ENCODE data around the gene ADK. TPM values are rescaled to one million over a fixed set of nuclear protein-coding genes. Genes with fewer than 3 reads are reported as not detected.
A peak's percentile ranks its signal among the peaks of the same experiment; 100 is the strongest.
"Not testable (repeated sequence)": the region's sequence is repeated elsewhere in the genome, so short reads cannot be mapped to it uniquely, and the experiment has no call there.

Gene ADK
- total RNA-seq, 1 donor from 2014 or later: 47.0 TPM

DNA sequence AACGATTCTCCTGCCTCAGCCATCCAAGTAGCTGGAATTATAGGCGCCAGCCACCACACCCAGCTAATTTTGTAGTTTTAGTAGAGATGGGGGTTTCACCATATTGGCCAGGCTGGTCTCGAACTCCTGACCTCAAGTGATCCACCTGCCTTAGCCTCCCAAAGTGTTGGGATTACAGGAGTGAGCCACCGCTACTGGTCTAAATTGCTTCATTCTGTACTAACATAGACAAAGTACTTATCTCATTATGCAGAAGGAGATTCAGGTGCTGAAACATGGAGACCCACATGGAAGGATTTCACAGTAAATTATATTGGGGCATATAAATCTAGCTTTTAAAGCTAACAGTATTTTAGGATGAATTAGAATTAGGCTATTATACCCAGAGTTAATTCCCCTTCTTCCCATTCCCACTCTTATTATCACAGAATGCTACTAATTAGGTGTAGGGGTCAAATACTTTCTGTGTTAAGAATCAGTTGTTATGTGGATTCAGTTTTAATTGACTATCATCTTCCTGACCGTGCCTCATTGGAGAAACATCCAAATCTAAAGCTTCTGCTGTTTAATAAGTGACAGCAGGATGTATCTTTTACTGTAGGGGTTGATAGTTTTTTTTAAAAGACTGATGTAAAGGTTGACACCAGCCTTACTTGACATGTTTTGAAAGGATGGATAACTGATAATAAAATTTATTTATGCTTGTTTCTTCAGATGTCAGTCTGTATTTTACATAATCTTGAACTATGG is 27.2 kb downstream of the ADK start:
- H3K27ac Mint-ChIP-seq (ENCODE audit: unreplicated experiment): peak overlapping the region; percentile 12
- peaks cover 52% of the 10 kb centered on the region for H3K4me1 Mint-ChIP-seq (ENCODE audit: unreplicated experiment)
- no peak for DNase-seq (ENCODE audit: extremely low spot score, unreplicated experiment)
- H3K4me3 Mint-ChIP-seq (ENCODE audit: unreplicated experiment): peak overlapping the region; percentile 35
- H3K36me3 Mint-ChIP-seq (ENCODE audit: unreplicated experiment): no peaks in the 10 kb centered on the region
- TF ChIP-seq, protein P1, sequence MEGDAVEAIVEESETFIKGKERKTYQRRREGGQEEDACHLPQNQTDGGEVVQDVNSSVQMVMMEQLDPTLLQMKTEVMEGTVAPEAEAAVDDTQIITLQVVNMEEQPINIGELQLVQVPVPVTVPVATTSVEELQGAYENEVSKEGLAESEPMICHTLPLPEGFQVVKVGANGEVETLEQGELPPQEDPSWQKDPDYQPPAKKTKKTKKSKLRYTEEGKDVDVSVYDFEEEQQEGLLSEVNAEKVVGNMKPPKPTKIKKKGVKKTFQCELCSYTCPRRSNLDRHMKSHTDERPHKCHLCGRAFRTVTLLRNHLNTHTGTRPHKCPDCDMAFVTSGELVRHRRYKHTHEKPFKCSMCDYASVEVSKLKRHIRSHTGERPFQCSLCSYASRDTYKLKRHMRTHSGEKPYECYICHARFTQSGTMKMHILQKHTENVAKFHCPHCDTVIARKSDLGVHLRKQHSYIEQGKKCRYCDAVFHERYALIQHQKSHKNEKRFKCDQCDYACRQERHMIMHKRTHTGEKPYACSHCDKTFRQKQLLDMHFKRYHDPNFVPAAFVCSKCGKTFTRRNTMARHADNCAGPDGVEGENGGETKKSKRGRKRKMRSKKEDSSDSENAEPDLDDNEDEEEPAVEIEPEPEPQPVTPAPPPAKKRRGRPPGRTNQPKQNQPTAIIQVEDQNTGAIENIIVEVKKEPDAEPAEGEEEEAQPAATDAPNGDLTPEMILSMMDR (IDR thresholded peaks at IDR 0.05): no peak
- H3K9me3 Mint-ChIP-seq (ENCODE audit: unreplicated experiment): no peaks in the 10 kb centered on the region
- no peaks in the 10 kb centered on the region for H3K27me3 Mint-ChIP-seq (ENCODE audit: unreplicated experiment)

DNA sequence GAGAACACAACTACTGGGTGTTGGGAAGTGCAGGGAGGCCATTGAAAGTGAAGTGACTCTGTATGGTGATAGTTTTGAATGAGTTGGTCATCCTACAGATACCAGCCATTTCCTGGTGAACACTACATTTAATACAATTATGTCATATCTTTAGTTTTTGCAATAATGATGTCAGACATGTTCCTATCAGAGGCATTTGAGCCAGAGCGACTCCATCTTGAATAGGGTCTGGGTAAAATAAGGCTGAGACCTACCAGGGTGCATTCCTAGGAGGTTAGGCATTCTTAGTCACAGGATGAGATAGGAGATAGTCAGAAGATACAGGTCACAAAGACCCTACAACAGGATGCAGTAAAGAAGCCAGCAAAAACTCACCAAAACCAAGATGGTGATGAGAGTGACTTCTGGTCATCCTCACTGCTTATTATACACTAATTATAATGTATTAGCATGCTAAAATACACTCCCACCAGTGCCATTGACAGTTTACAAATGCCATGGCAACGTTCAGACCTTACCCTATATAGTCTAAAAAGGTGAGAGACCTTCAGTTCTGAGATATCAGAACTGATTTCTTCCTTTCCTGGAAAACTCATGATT is 28.2 kb downstream of the ADK start:
- H3K4me1 Mint-ChIP-seq (ENCODE audit: unreplicated experiment): peaks cover 52% of the 10 kb centered on the region
- H3K27ac Mint-ChIP-seq (ENCODE audit: unreplicated experiment): peak overlapping the region; percentile 11
- no peak for DNase-seq (ENCODE audit: extremely low spot score, unreplicated experiment)
- TF ChIP-seq, protein P1 (IDR thresholded peaks at IDR 0.05): no peak
- H3K36me3 Mint-ChIP-seq (ENCODE audit: unreplicated experiment): no peaks in the 10 kb centered on the region
- H3K27me3 Mint-ChIP-seq (ENCODE audit: unreplicated experiment): no peaks in the 10 kb centered on the region
- no peaks in the 10 kb centered on the region for H3K9me3 Mint-ChIP-seq (ENCODE audit: unreplicated experiment)
- no peak overlapping the region for H3K4me3 Mint-ChIP-seq (ENCODE audit: unreplicated experiment)

DNA sequence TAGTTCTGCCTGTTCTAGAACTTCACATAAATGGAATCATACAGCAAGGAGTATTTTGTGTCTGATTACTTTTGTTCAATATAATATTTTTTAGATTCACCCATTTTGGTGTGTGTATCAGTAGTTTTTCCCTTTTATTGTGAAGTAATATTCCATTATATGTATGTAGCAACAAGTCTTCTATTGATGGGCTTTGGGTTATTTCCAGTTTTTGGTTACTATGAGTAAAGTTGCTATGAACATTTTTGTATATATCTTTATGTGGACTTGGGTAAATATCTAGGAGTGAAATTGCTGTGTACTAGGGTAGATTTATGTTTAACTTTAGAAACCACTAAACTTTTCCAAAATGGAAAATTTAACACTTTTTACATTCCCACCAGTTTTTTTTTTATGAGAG is 35.7 kb downstream of the ADK start:
- TF ChIP-seq, protein P1 (IDR thresholded peaks at IDR 0.05): no peak
- DNase-seq (ENCODE audit: extremely low spot score, unreplicated experiment): no peak
- Mint-ChIP-seq H3K4me3 (ENCODE audit: unreplicated experiment) (no peak overlapping the region), H3K9me3 (ENCODE audit: unreplicated experiment) (no peaks in the 10 kb centered on the region), H3K36me3 (ENCODE audit: unreplicated experiment) (peaks cover 2% of the 10 kb centered on the region), H3K27me3 (ENCODE audit: unreplicated experiment) (no peaks in the 10 kb centered on the region), H3K4me1 (ENCODE audit: unreplicated experiment) (peaks cover 60% of the 10 kb centered on the region), H3K27ac (ENCODE audit: unreplicated experiment) (peak overlapping the region; percentile 85)

DNA sequence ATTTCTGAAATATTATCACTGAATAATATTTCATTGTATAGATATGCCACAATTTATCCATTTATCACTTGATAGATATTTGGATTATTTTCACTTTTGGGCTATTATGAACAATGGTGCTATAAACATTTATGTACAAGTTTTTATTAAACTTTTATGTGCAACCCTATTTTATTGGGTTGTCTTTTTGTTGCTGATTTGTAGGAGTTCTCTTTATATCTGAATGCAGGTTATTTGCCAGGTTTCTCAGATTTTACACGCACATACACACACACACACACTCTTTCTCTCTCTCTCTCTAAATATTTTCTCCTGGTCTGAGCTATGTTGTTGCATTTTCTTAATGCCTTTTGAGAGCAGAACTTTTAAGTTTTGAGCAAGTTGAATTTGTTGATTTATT is 36.2 kb downstream of the ADK start:
- no peaks in the 10 kb centered on the region for H3K9me3 Mint-ChIP-seq (ENCODE audit: unreplicated experiment)
- H3K4me1 Mint-ChIP-seq (ENCODE audit: unreplicated experiment): peaks cover 62% of the 10 kb centered on the region
- H3K27ac Mint-ChIP-seq (ENCODE audit: unreplicated experiment): peak overlapping the region; percentile 85
- DNase-seq (ENCODE audit: extremely low spot score, unreplicated experiment): no peak
- no peaks in the 10 kb centered on the region for H3K27me3 Mint-ChIP-seq (ENCODE audit: unreplicated experiment)
- TF ChIP-seq, protein P1 (IDR thresholded peaks at IDR 0.05): no peak
- peak overlapping the region; percentile 50 for H3K4me3 Mint-ChIP-seq (ENCODE audit: unreplicated experiment)
- H3K36me3 Mint-ChIP-seq (ENCODE audit: unreplicated experiment): peaks cover 2% of the 10 kb centered on the region

DNA sequence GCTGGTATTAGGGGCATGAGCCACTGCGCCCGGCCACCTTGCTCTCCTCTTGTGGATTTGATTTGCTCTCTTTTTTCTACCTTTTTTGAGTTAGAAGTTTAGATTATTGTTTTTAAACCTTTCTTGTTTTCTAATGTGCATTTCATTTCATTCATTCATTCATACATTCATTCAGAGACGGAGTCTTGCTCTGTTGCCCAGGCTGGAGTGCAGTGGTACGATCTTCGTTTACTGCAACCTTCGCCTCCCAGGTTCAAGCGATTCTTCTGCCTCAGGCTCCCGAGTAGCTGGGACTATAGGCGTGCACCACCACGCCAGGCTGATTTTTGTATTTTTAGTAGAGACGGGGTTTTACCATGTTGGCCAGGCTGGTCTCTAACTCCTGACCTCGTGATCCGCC is 37.6 kb downstream of the ADK start:
- H3K4me1 Mint-ChIP-seq (ENCODE audit: unreplicated experiment): peaks cover 72% of the 10 kb centered on the region
- H3K27ac Mint-ChIP-seq (ENCODE audit: unreplicated experiment): peak overlapping the region; percentile 97
- H3K4me3 Mint-ChIP-seq (ENCODE audit: unreplicated experiment); H3K27me3 Mint-ChIP-seq (ENCODE audit: unreplicated experiment); DNase-seq (ENCODE audit: extremely low spot score, unreplicated experiment); H3K36me3 Mint-ChIP-seq (ENCODE audit: unreplicated experiment); H3K9me3 Mint-ChIP-seq (ENCODE audit: unreplicated experiment): not testable (repeated sequence)
